Aorta (tissue), 5 donors: Measurements from ENCODE around the gene ABCB10. TPM values are rescaled to one million over a fixed set of nuclear protein-coding genes. Genes with fewer than 3 reads are reported as not detected.
"Not testable (repeated sequence)": the region's sequence is repeated elsewhere in the genome, so short reads cannot be mapped to it uniquely, and the experiment has no call there.

Experiments used
- ATAC-seq: fragments of 200-7000 bp; cut with Tn5 transposase; one replicate; pipeline ENCODE4 v1.9.1; 2022; ENCODE audit warnings: moderate library complexity; ENCODE audit not compliant: low FRiP score
- DNase-seq, 2 donors: peaks; one replicate each; pipeline ENCODE4 v3.0.0-alpha.2; 2020
- H3K27ac ChIP-seq, 2 donors: one replicate each; pipeline ENCODE4 v1.5.1; 2013; ENCODE audit warnings: low read length in 2 of 2, mild to moderate bottlenecking in 2 of 2, moderate library complexity in 2 of 2, control low read depth in 1 of 2, inconsistent platforms in 1 of 2, low read depth in 1 of 2
- H3K27me3 ChIP-seq, 2 donors: one replicate each; pipeline ENCODE4 v1.6.1; 2013; ENCODE audit warnings: control low read depth in 1 of 2, low read length in 1 of 2, mild to moderate bottlenecking in 1 of 2, moderate library complexity in 1 of 2; ENCODE audit not compliant: insufficient read depth in 2 of 2, control insufficient read depth in 1 of 2
- H3K36me3 ChIP-seq, 2 donors: one replicate each; pipeline ENCODE4 v1.6.1; 2013; ENCODE audit warnings: control low read depth in 1 of 2, low read length in 1 of 2, mild to moderate bottlenecking in 1 of 2; ENCODE audit not compliant: insufficient read depth in 2 of 2, control insufficient read depth in 1 of 2
- H3K4me1 ChIP-seq, 2 donors: one replicate each; pipeline ENCODE4 v1.6.1; 2013; ENCODE audit warnings: low read length in 2 of 2, control low read depth in 1 of 2, mild to moderate bottlenecking in 1 of 2, moderate library complexity in 1 of 2; ENCODE audit not compliant: insufficient read depth in 2 of 2, control insufficient read depth in 1 of 2
- H3K4me3 ChIP-seq, 2 donors: one replicate each; pipeline ENCODE4 v1.5.1; 2013; ENCODE audit warnings: low read length in 2 of 2, control low read depth in 1 of 2, mild to moderate bottlenecking in 1 of 2
- H3K9me3 ChIP-seq: one replicate; pipeline ENCODE4 v1.6.1; 2013; ENCODE audit warnings: mild to moderate bottlenecking, low read length; ENCODE audit not compliant: control insufficient read depth
- WGBS, 2 donors: extraction: QIAGEN DNeasy Blood & Tissue Kit; methylation state at CpG; one replicate each; pipeline ENCODE4 v1.1.7; 2013; 5-methylcytosine and 5-hydroxymethylcytosine counted together
- intact Hi-C, 2 donors: fragments of 100-400 bp; cut with DNase I; formaldehyde crosslinking; loops; one replicate each; pipeline versions ENCODE4 v1.14.2 to v1.15.0; 2022
- polyA plus RNA-seq, 2 donors: library from polyadenylated mRNA; stranded (reverse); fragments of 200-250 nt; gene quantifications; one replicate each; pipeline ENCODE4 v1.2.3, GENCODE V29; 2013
- total RNA-seq, 2 donors: library from RNA; stranded (reverse); fragmentation: NEBNext Ultra II Directional; extraction: Animal tissue kit (Norgen Biotek cat#: 25700); gene quantifications; one replicate each; pipeline ENCODE4 v1.2.1, GENCODE V29; 2021
- donor health status: healthy with polysubstance abuse.
- donor health status: Bipolar disorder and iron deficiency.
- donor health status: DM: no; HTN: no; CAD: no.
- donor health status: DM: no; HTN: no; CAD: no.
- donor health status: DM: yes; HTN: yes; CAD: no.

The ABCB10 gene
- total and polyA plus RNA-seq, 4 donors: 6.8 to 24.2 (median 16.3) TPM

GRCh38 chr1:229511201-229511600 lies 47.3 kb downstream of the ABCB10 start:
- H3K9me3 ChIP-seq, H3K27me3 ChIP-seq, H3K4me1 ChIP-seq, H3K27ac ChIP-seq, intact Hi-C loops, ATAC-seq, H3K4me3 ChIP-seq, H3K36me3 ChIP-seq, DNase-seq: not testable (repeated sequence)
- 87 to 88% methylated on average over 2 of the region's 2 CpGs for WGBS, 2 donors

GRCh38 chr1:229509576-229509975 lies 48.9 kb downstream of the ABCB10 start:
- H3K27me3 ChIP-seq: no peaks in the 10 kb centered on the region
- H3K36me3 ChIP-seq: no peaks in the 10 kb centered on the region
- no peak for ATAC-seq
- no peak for DNase-seq
- H3K4me3 ChIP-seq: no peak overlapping the region
- H3K4me1 ChIP-seq: peaks cover 0 to 2% of the 10 kb centered on the region in 2 donors
- no peaks in the 10 kb centered on the region for H3K9me3 ChIP-seq
- 62 to 66% methylated on average over 2 of the region's 2 CpGs for WGBS, 2 donors
- H3K27ac ChIP-seq: no peak overlapping the region
- intact Hi-C loops: no loop called here

- ATAC-seq: peak; percentile 16
- Histone ChIP-seq H3K27ac (peak overlapping the region; percentile 58 to 92), H3K36me3 (no peaks in the 10 kb centered on the region), H3K9me3 (no peaks in the 10 kb centered on the region), H3K27me3 (no peaks in the 10 kb centered on the region), H3K4me3 (peak overlapping the region; percentile 75 to 89), H3K4me1 (no peaks in the 10 kb centered on the region)
- 78 to 80% methylated on average over 7 of the region's 7 CpGs for WGBS, 2 donors
- intact Hi-C loops: no loop called here
- no peak for DNase-seq
Observed at GRCh38 chr1:229508823-229509337, 49.6 kb downstream of the ABCB10 start.

- Histone ChIP-seq H3K4me3 (peak within 1 kb of the TSS; percentile 89 to 96), H3K36me3 (no peaks in the 10 kb centered on the region), H3K9me3 (no peaks in the 10 kb centered on the region), H3K27me3 (no peaks in the 10 kb centered on the region), H3K27ac (peak within 1 kb of the TSS; percentile 58 to 92), H3K4me1 (no peaks in the 10 kb centered on the region)
- ATAC-seq: peak; percentile 100
- 0 to 1% methylated on average over 65 of the region's 65 CpGs for WGBS, 2 donors
- intact Hi-C loops: no loop called here
- DNase-seq: peak; percentile 100
Observed at GRCh38 chr1:229507951-229508822, 50.3 kb downstream of the ABCB10 start, which contains the start of gene NUP133. TSS of gene NUP133 (minus strand) at chr1:229508341. CDS start at chr1:229508249, 92 bp downstream.

GRCh38 chr1:229507502-229507901 lies 51.0 kb downstream of the ABCB10 start:
- ATAC-seq (no peak), DNase-seq (no peak)
- no peaks in the 10 kb centered on the region for H3K4me1 ChIP-seq
- peak overlapping the region; percentile 89 to 96 for H3K4me3 ChIP-seq
- H3K27ac ChIP-seq: no peak overlapping the region
- intact Hi-C loops: no loop called here
- H3K36me3 ChIP-seq: no peaks in the 10 kb centered on the region
- no peaks in the 10 kb centered on the region for H3K27me3 ChIP-seq
- 4 to 5% methylated on average over 5 of the region's 5 CpGs for whole genome bisulfite sequencing, 2 donors
- no peaks in the 10 kb centered on the region for H3K9me3 ChIP-seq

- Histone ChIP-seq H3K4me1 (no peaks in the 10 kb centered on the region), H3K4me3 (peak overlapping the region in 1 of 2 donors; percentile 11), H3K9me3 (no peaks in the 10 kb centered on the region), H3K27me3 (no peaks in the 10 kb centered on the region), H3K27ac (no peak overlapping the region), H3K36me3 (no peaks in the 10 kb centered on the region)
- no peak for DNase-seq
- no peak for ATAC-seq
- WGBS, 2 donors: 78 to 79% methylated on average over 8 of the region's 8 CpGs
- intact Hi-C loops: no loop called here
Observed at GRCh38 chr1:229506633-229507032, 51.9 kb downstream of the ABCB10 start.

GRCh38 chr1:229495782-229496181 lies 62.7 kb downstream of the ABCB10 start:
- H3K4me3 ChIP-seq: no peak overlapping the region

GRCh38 chr1:229487181-229487580 lies 71.3 kb downstream of the ABCB10 start:
- H3K4me1 ChIP-seq: no peaks in the 10 kb centered on the region
- no peak for ATAC-seq
- no peaks in the 10 kb centered on the region for H3K27me3 ChIP-seq
- peaks cover 0 to 7% of the 10 kb centered on the region in 2 donors for H3K36me3 ChIP-seq
- intact Hi-C loops: no loop called here
- no peak overlapping the region for H3K4me3 ChIP-seq
- 94 to 100% methylated on average over 1 of the region's 1 CpG for WGBS, 2 donors
- no peak overlapping the region for H3K27ac ChIP-seq
- no peak for DNase-seq
- no peaks in the 10 kb centered on the region for H3K9me3 ChIP-seq

More at GRCh38 chr1:229495782-229496181, 62.7 kb downstream of the ABCB10 start:
- 24 to 32% methylated on average over 2 of the region's 2 CpGs for WGBS, 2 donors
- H3K9me3 ChIP-seq: no peaks in the 10 kb centered on the region
- peaks cover 5 to 16% of the 10 kb centered on the region in 2 donors for H3K36me3 ChIP-seq
- DNase-seq (no peak), ATAC-seq (no peak)
- H3K27ac ChIP-seq: no peak overlapping the region
- H3K27me3 ChIP-seq: no peaks in the 10 kb centered on the region
- no peaks in the 10 kb centered on the region for H3K4me1 ChIP-seq
- intact Hi-C loops: no loop called here

- Histone ChIP-seq H3K4me3 (no peak overlapping the region), H3K27ac (no peak overlapping the region), H3K4me1 (no peaks in the 10 kb centered on the region), H3K27me3 (no peaks in the 10 kb centered on the region), H3K36me3 (peaks cover 0 to 12% of the 10 kb centered on the region in 2 donors), H3K9me3 (no peaks in the 10 kb centered on the region)
- WGBS, 2 donors: 91 to 96% methylated on average over 1 of the region's 1 CpG
- ATAC-seq: no peak
- DNase-seq: no peak
- intact Hi-C loops: no loop called here
Observed at GRCh38 chr1:229485318-229485717, 73.2 kb downstream of the ABCB10 start.
